GM18870 (cell line): Measurements from ENCODE around the gene SP110.

Experiments used
- ATAC-seq: cut with Tn5 transposase; IDR thresholded peaks from one replicate; pipeline ENCODE4 v1.9.1; 2021; ENCODE audit warnings: moderate library complexity; ENCODE audit not compliant: unreplicated experiment

Gene SP110

GRCh38 chr2:230172852-230173251 lies 46.9 kb downstream of the SP110 start:
- ATAC-seq = no peak

GRCh38 chr2:230172156-230172555 lies 47.6 kb downstream of the SP110 start:
- ATAC-seq = no peak

GRCh38 chr2:230170532-230170931 lies 49.3 kb downstream of the SP110 start:
- no peak for ATAC-seq

DNA sequence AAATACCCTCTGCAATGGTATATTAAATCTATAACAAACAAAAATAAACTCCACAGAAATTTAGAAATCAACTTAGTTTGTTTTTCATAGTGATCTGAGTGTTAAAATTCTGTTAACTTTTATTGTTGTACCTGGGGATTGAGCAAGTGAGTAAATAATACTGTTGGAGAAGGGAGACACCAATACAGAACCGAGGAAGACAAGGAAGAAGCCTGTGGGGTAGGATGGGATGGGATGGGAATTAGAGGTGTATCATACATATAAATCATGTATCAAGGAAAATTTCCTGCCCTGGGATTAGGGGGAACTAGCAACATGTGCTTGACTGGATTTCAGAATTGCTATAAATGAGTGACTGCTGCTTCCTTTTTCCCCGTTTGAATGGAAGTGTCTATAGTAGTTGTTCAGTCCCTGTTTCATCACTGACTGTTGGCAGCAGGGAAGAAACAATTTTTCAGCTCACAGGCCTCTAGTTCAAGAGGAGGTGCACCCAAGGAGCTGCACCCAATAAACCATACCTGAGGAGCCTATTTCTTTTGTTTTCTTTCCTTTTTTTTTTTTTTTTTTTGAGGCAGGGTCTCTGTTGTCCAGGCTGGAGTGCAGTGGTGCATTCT lies 53.1 kb downstream of the SP110 start:
- ATAC-seq = no peak

- ATAC-seq = no peak
These were observed 55.6 kb downstream of the SP110 start for GRCh38 chr2:230164139-230164538.

GRCh38 chr2:230162981-230163380 lies 56.8 kb downstream of the SP110 start:
- no peak for ATAC-seq

DNA sequence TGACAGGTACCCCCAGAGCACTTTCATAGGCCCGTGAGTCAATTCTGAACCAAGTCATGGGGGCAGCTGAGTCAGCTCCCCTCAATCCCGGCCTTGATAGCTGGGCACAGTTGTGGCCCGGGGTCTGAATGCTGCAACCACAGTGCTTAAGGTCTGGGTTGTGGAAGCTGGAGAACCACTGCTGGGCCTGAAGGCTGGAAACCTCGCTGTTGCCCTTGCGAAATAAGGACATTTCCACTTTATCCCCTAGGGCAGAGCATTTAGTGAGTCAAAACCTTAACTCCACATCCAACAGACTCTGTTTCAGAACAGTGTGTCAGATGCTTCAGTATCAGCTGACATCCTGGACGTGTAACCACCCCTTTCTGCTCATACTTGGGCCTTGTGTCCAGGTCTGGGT lies 58.6 kb downstream of the SP110 start:
- no peak for ATAC-seq

- no peak for ATAC-seq
These were observed 59.6 kb downstream of the SP110 start for GRCh38 chr2:230160112-230160660.

- no peak for ATAC-seq
These were observed 61.3 kb downstream of the SP110 start for GRCh38 chr2:230158468-230158867.

- no peak for ATAC-seq
These were observed 62.7 kb downstream of the SP110 start for GRCh38 chr2:230156782-230157699.

DNA sequence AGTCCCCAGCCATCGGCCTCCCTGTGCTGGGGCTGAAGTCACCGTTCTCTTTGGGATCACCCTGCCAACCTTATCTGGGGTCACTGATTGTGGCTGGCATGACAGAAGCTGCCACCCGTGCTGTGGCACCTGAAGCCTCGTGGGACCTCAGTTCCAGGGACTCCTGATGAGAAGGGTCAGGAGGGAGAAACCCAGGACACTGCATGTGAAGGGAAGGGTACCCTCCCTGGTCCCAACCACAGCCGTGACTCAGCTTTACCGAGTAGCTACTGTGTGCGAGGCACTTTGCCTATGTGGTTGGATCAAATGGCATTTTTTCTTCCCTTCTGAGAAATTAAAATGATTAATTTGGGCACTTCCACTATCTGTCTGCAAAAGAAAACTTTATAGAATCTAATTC lies 64.4 kb downstream of the SP110 start:
- ATAC-seq = no peak

- ATAC-seq = no peak
These were observed 66.3 kb downstream of the SP110 start for GRCh38 chr2:230153390-230153976.

- no peak for ATAC-seq
These were observed 67.5 kb downstream of the SP110 start for GRCh38 chr2:230152334-230152733.

DNA sequence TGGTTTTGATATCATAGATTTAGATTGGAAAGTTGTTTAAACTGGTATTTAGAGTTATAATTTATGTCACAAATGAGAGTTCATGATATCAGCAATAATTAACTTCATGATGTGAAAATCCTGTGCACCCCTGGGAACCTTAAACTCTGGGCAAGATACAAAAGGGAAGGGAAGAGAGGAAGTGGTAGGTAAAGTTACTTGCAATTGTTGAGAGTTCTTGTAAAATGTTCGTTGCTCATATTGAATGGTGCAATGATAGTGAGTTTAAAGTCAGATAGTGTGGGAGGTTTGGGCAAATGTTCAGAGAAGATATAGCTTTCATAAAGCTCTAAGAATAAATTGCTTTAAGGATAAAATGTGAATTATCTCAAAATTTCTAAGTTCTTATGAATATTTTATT lies 75.4 kb downstream of the SP110 start:
- ATAC-seq = no peak

- ATAC-seq = no peak
These were observed 79.1 kb downstream of the SP110 start for GRCh38 chr2:230140667-230141066.

GRCh38 chr2:230137902-230138539 lies 81.8 kb downstream of the SP110 start:
- ATAC-seq = no peak

GRCh38 chr2:230135130-230135525 lies 84.7 kb downstream of the SP110 start:
- ATAC-seq = no peak

GRCh38 chr2:230134496-230135129 lies 85.2 kb downstream of the SP110 start:
- peak; percentile 48 for ATAC-seq

GRCh38 chr2:230131366-230131765 lies 88.4 kb downstream of the SP110 start:
- ATAC-seq = no peak

DNA sequence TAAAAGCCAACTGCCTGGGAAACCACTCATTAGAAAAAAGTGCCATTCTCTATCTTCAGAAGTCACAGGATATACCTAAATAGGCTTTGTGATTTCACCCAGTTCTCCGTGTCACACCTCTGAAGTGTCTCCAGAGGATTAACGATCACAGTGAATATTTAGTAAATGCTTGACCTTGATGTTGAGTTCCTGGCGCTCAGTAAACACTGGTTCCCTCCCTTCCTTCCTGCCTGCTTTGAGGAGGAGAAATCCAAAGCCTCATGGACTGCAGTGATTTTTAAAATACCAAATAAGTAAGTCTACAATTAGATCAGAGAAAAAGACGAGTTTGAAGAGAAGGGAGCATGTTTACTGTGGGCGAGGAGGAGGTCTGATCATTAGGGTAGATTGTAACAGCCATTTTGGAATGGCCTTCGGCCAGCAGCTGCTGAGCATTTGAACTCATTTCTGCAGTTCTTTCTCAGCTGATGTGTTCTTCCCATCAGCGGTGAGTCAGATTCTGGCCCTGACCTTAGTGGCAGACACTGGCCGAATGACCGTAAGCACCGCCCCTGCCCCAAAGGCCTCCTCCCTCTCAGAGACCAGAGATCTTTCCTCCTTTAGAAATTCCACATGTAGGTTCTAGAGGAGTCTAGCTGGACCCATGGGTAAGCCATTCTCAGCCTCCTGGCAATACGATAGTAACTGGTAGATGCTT lies 89.0 kb downstream of the SP110 start:
- no peak for ATAC-seq
